C4-2B (cell line): ENCODE results near the gene ARMC3.

Experiments used
- H3K27ac ChIP-seq: fragments of 450-650 bp; 2 replicates; pipeline ENCODE4 v1.5.1; 2017
- CTCF ChIP-seq: fragments of 450-650 bp; conservative IDR thresholded peaks from 2 replicates; pipeline ENCODE4 v1.5.1; 2017; ENCODE audit warnings: mild to moderate bottlenecking
- ZFX ChIP-seq: fragments of 450-650 bp; IDR thresholded peaks from 2 replicates; pipeline ENCODE4 v1.6.1; 2017

Gene ARMC3

GRCh38 chr10:23070913-23071218, 143.0 kb downstream of the ARMC3 start:
- TF ChIP-seq ZFX = no peak
- H3K27ac ChIP-seq = no peak overlapping the region

GRCh38 chr10:23072593-23072992, 144.7 kb downstream of the ARMC3 start:
- peak overlapping the region; percentile 14; the same call in 1 of the 2 replicates for H3K27ac ChIP-seq

- H3K27ac ChIP-seq = no peak overlapping the region
- TF ChIP-seq CTCF (no peak), ZFX (no peak)
These were observed 145.7 kb downstream of the ARMC3 start for GRCh38 chr10:23073527-23073926.

- H3K27ac ChIP-seq = no peak overlapping the region
- no peak for TF ChIP-seq ZFX
- TF ChIP-seq CTCF = no peak
These were observed 147.8 kb downstream of the ARMC3 start for GRCh38 chr10:23075672-23076071.

GRCh38 chr10:23078114-23078513, 150.3 kb downstream of the ARMC3 start:
- TF ChIP-seq CTCF (no peak), ZFX (no peak)
- H3K27ac ChIP-seq = no peak overlapping the region

GRCh38 chr10:23079700-23080099, 151.8 kb downstream of the ARMC3 start:
- H3K27ac ChIP-seq = peak overlapping the region; percentile 16
- no peak for TF ChIP-seq ZFX
- no peak for TF ChIP-seq CTCF

GRCh38 chr10:23080262-23080661, 152.4 kb downstream of the ARMC3 start:
- no peak for TF ChIP-seq CTCF
- TF ChIP-seq ZFX = no peak
- no peak overlapping the region; the same call in 1 of the 2 replicates for H3K27ac ChIP-seq

GRCh38 chr10:23081221-23081750, 153.4 kb downstream of the ARMC3 start:
- H3K27ac ChIP-seq = peak overlapping the region; percentile 31; the same call in 1 of the 2 replicates
- TF ChIP-seq ZFX = no peak
- TF ChIP-seq CTCF = no peak
